ENCODE measurements around the gene VPS33B.
A peak's percentile ranks its signal among the peaks of the same experiment; 100 is the strongest.
"Not testable (repeated sequence)": the region's sequence is repeated elsewhere in the genome, so short reads cannot be mapped to it uniquely, and the experiment has no call there.

VPS33B gene
- 1.6 to 4.8 (median 3.2) reads per million in 17 experiments for total RNA-seq

GRCh38 chr15:91022075-91022831, at the start of gene VPS33B:
Gene VPS33B (minus strand): TSS chr15:91022594. CDS start chr15:91022249, 345 bp downstream.
- DNase-seq, result peak; percentile 87 to 92 (median 91)

- DNase-seq, result peak in 2 of 4 experiments; percentile 41 to 58
These were observed 49.8 kb upstream of the VPS33B start for GRCh38 chr15:91072161-91072560.

- no peak for DNase-seq
These were observed 48.5 kb upstream of the VPS33B start for GRCh38 chr15:91070872-91071271.

GRCh38 chr15:91068966-91069365, 46.6 kb upstream of the VPS33B start:
- no peak for DNase-seq

GRCh38 chr15:91068436-91068835, 46.0 kb upstream of the VPS33B start:
- DNase-seq, result no peak

- no peak for DNase-seq
These were observed 44.6 kb upstream of the VPS33B start for GRCh38 chr15:91067036-91067435.

- no peak for DNase-seq
These were observed 43.1 kb upstream of the VPS33B start for GRCh38 chr15:91065505-91065904.

- no peak for DNase-seq
These were observed 39.6 kb upstream of the VPS33B start for GRCh38 chr15:91061997-91062396.

GRCh38 chr15:91061230-91061629, 38.8 kb upstream of the VPS33B start:
- DNase-seq, result no peak

GRCh38 chr15:91055548-91056331, 33.3 kb upstream of the VPS33B start:
- DNase-seq, result peak; percentile 78 to 86 (median 80)

- DNase-seq, result no peak
These were observed 32.4 kb upstream of the VPS33B start for GRCh38 chr15:91054816-91055215.

- DNase-seq, result no peak
These were observed 28.9 kb upstream of the VPS33B start for GRCh38 chr15:91051248-91051647.

GRCh38 chr15:91050128-91050455, 27.7 kb upstream of the VPS33B start:
- no peak for DNase-seq

- peak; percentile 68 to 78 (median 72) for DNase-seq
These were observed 27.2 kb upstream of the VPS33B start for GRCh38 chr15:91049378-91050127.

- peak in 3 of 4 experiments; percentile 18 to 41 (median 26) for DNase-seq
These were observed 25.3 kb upstream of the VPS33B start for GRCh38 chr15:91047545-91048199.

- DNase-seq, result not testable (repeated sequence)
These were observed 23.7 kb upstream of the VPS33B start for GRCh38 chr15:91046056-91046455.

GRCh38 chr15:91045065-91045464, 22.7 kb upstream of the VPS33B start:
- DNase-seq, result no peak

GRCh38 chr15:91043202-91043874, 20.9 kb upstream of the VPS33B start:
- DNase-seq, result no peak

GRCh38 chr15:91040856-91041255, 18.5 kb upstream of the VPS33B start:
- DNase-seq, result no peak

- no peak for DNase-seq
These were observed 17.6 kb upstream of the VPS33B start for GRCh38 chr15:91039996-91040395.

- peak; percentile 42 to 67 (median 50) for DNase-seq
These were observed 10.8 kb upstream of the VPS33B start for GRCh38 chr15:91032919-91033803.
